HepG2 (cell line): ENCODE results near the gene FOXRED2. TPM values are rescaled to one million over a fixed set of nuclear protein-coding genes. Genes with fewer than 3 reads are reported as not detected.
A peak's percentile ranks its signal among the peaks of the same experiment; 100 is the strongest.

Experiments
- ATAC-seq: fragments of 200-7000 bp; cut with Tn5 transposase; 3 replicates; pipeline ENCODE4 v1.9.1; 2020; ENCODE audit warnings: mild to moderate bottlenecking, moderate library complexity
- BruUV-seq: library from RNA; stranded (reverse); fragments of 400-500 nt; replicated peaks from 2 replicates; lab custom pipeline; 2021; lab: Mats Ljungman, UMichigan
- CTCF ChIA-PET: fragments of 300-600 bp; formaldehyde crosslinking; extraction: SDS; loops from one replicate; lab custom pipeline; 2021; ENCODE audit warnings: low total read pairs, inconsistent platforms, low intra/inter-chr PET ratio; lab: Yijun Ruan, JAX
- POLR2A ChIA-PET: fragments of 350-600 bp; sonication (Branson Sonifier 250); formaldehyde crosslinking; loops from one replicate; lab custom pipeline; 2020; ENCODE audit warnings: antibody characterized with exemption, inconsistent platforms; lab: Yijun Ruan, JAX
- DNase-seq: peaks from one replicate; pipeline ENCODE4 v3.0.0-alpha.2; 2015; ENCODE audit warnings: low spot score
- FAIRE-seq: peaks from 3 replicates; lab custom pipeline; 2011; peaks lifted over from hg19 to GRCh38; lab: Jason Lieb, UNC
- H2AFZ ChIP-seq: one replicate; pipeline ENCODE4 v1.6.1; 2011; ENCODE audit warnings: low read length, inconsistent platforms
- H3K27ac ChIP-seq: fragments of 300-600 bp; 3 replicates; pipeline ENCODE4 v1.8.0; 2011; ENCODE audit warnings: mixed run types, mild to moderate bottlenecking, mixed read lengths, low read length, inconsistent platforms; ENCODE audit not compliant: insufficient read depth; ENCODE audit errors: extremely low read length
- H3K27me3 ChIP-seq, 2 experiments: fragments of 200-600 bp in 1 of 2; 2 replicates in 1 of 2; 3 replicates in 1 of 2; pipeline versions ENCODE4 v1.6.0 to v1.8.0; 2011; ENCODE audit warnings: low read length in 2 of 2, mild to moderate bottlenecking in 2 of 2, moderate library complexity in 2 of 2, inconsistent platforms in 1 of 2; ENCODE audit not compliant: insufficient read depth in 2 of 2, control insufficient read depth in 1 of 2
- H3K36me3 ChIP-seq, 2 experiments: fragments of 200-600 bp in 1 of 2; replicated peaks in 1 of 2; 2 replicates in 1 of 2; 3 replicates in 1 of 2; pipeline versions ENCODE4 v1.5.1 to v1.8.0; 2011; ENCODE audit warnings: low read length in 2 of 2, inconsistent platforms in 1 of 2; ENCODE audit not compliant: insufficient read depth in 2 of 2, control insufficient read depth in 1 of 2
- H3K4me1 ChIP-seq: 2 replicates; pipeline ENCODE4 v1.5.1; 2012; ENCODE audit warnings: low read length, inconsistent platforms; ENCODE audit not compliant: insufficient read depth
- H3K4me2 ChIP-seq: 2 replicates; pipeline ENCODE4 v1.6.0; 2011; ENCODE audit warnings: low read depth, low read length, inconsistent platforms
- H3K4me3 ChIP-seq, 3 experiments: fragments of 200-600 bp in 1 of 3; sonication (generic), shearing (Covaris generic) in 1 of 3; replicated peaks in 1 of 3; 2 replicates each; pipeline ENCODE4 v1.5.1; 2011 to 2016; ENCODE audit warnings: low read length in 3 of 3, inconsistent platforms in 2 of 3, low read depth in 2 of 3, mild to moderate bottlenecking in 2 of 3, control low read depth in 1 of 3, mixed read lengths in 1 of 3; ENCODE audit not compliant: insufficient read depth in 1 of 3
- H3K79me2 ChIP-seq: one replicate; pipeline ENCODE4 v1.6.1; 2011; ENCODE audit warnings: low read length, inconsistent platforms; ENCODE audit not compliant: insufficient read depth
- H3K9ac ChIP-seq: 2 replicates; pipeline ENCODE4 v1.6.0; 2011; ENCODE audit warnings: mild to moderate bottlenecking, low read depth, low read length, inconsistent platforms; ENCODE audit not compliant: insufficient read depth
- H3K9me3 ChIP-seq: 2 replicates; pipeline ENCODE4 v1.5.1; 2012; ENCODE audit warnings: mild to moderate bottlenecking, low read length
- H4K20me1 ChIP-seq: 2 replicates; pipeline ENCODE4 v1.6.0; 2011; ENCODE audit warnings: inconsistent platforms, mild to moderate bottlenecking, low read length, moderate library complexity; ENCODE audit not compliant: insufficient read depth
- HDAC6 ChIP-seq: fragments of 200-600 bp; sonication (generic); IDR thresholded peaks from 2 replicates; pipeline ENCODE4 v1.7.0; 2017; ENCODE audit warnings: mild to moderate bottlenecking, antibody characterized with exemption, low read length, low read depth
- ZNF121 ChIP-seq: sonication (generic); formaldehyde crosslinking; IDR thresholded peaks from 2 replicates; pipeline ENCODE4 v1.5.0; 2020; ENCODE audit warnings: mild to moderate bottlenecking, missing genetic modification reagents
- ZNF431 ChIP-seq: sonication (generic); formaldehyde crosslinking; IDR thresholded peaks from 2 replicates; pipeline ENCODE4 v1.9.0; 2022; ENCODE audit warnings: missing genetic modification reagents, low read depth, mild to moderate bottlenecking, borderline replicate concordance
- ZNF768 ChIP-seq: sonication (generic); formaldehyde crosslinking; IDR thresholded peaks from 2 replicates; pipeline ENCODE4 v1.4.0; 2020; ENCODE audit warnings: missing genetic modification reagents
- WGBS: methylation state at CpG from one replicate; pipeline ENCODE4 v1.1.6; 2017; ENCODE audit warnings: low lambda C conversion rate; 5-methylcytosine and 5-hydroxymethylcytosine counted together
- in situ Hi-C: cut with HindIII; loops from 2 replicates; pipeline ENCODE4 v1.10.0; 2017; ENCODE audit warnings: low pct_unique_long_range_greater_than_20kb; ENCODE audit not compliant: extremely low pct_ligation_motif_present
- intact Hi-C: fragments of 100-400 bp; cut with micrococcal nuclease; formaldehyde crosslinking; loops from one replicate; pipeline ENCODE4 v1.10.0; 2022; ENCODE audit not compliant: unreplicated experiment
- polyA plus RNA-seq, 8 experiments: library from polyadenylated mRNA; depleted of rRNA in 3 of 8; stranded (reverse) in 7 of 8; unstranded in 1 of 8; fragments of >200 nt; fragmentation: Illumina TruSeq in 4 of 8; extraction: Trizol in 4 of 8; gene quantifications; 2 replicates each; pipeline versions ENCODE4 v1.2.1 to v1.2.3, GENCODE V29; 2011 to 2016; ENCODE audit warnings: low read depth in 4 of 8, missing spikeins in 1 of 8, mixed read lengths in 1 of 8; ENCODE audit not compliant: insufficient read depth in 1 of 8
- total RNA-seq, 5 experiments: library from RNA; depleted of rRNA; stranded (reverse); fragments of >200 nt; fragmentation: Illumina TruSeq; extraction: Trizol; gene quantifications; 2 replicates each; pipeline ENCODE4 v1.2.3, GENCODE V29; 2016; ENCODE audit warnings: low read depth in 1 of 5

Gene FOXRED2
- total and polyA plus RNA-seq, 2 of the 13 experiments (the other 11 are each of a cell fraction or from before 2014, with no cell fraction given): 9.3 to 28.1 TPM

- DNase-seq (no peak), FAIRE-seq (no peak)
These were observed 51.0 kb downstream of the FOXRED2 start for GRCh38 chr22:36455571-36456463.

GRCh38 chr22:36454916-36455570, 51.8 kb downstream of the FOXRED2 start:
- Histone ChIP-seq H3K4me3 (peak overlapping the region in 1 of 3 experiments; percentile 1; a peak in 1 of 6 replicates), H3K9ac (no peak overlapping the region), H3K36me3 (no peaks in the 10 kb centered on the region), H3K4me2 (peak overlapping the region; percentile 33; the same call in 1 of the 2 replicates), H3K9me3 (no peaks in the 10 kb centered on the region), H3K27me3 (no peaks in the 10 kb centered on the region; a peak in 1 of 5 replicates), H2AFZ (no peak overlapping the region), H4K20me1 (no peaks in the 10 kb centered on the region), H3K4me1 (peaks cover 80% of the 10 kb centered on the region), H3K79me2 (no peaks in the 10 kb centered on the region), H3K27ac (no peak overlapping the region)
- ATAC-seq (no peak), DNase-seq (no peak), FAIRE-seq (no peak)
- no TSS peak for BruUV-seq
- POLR2A ChIA-PET: interaction anchor here (0.6 kb wide), 1 partner anchor 27 kb away, joined by 3 read pairs; no protein-coding TSS in a partner anchor
- CTCF ChIA-PET: no interaction called here
- WGBS: 82% methylated on average over 44 of the region's 61 CpGs
- TF ChIP-seq ZNF768 (CRISPR knock-in tag) (peak; percentile 80), ZNF431 (CRISPR knock-in tag) (no peak)
- in situ Hi-C loops: no loop called here
- intact Hi-C loops: no loop called here

More at GRCh38 chr22:36455571-36456463, 51.0 kb downstream of the FOXRED2 start:
- no TSS peak for BruUV-seq
- ATAC-seq: no peak
- ChIA-PET CTCF (no interaction called here), POLR2A (interaction anchor here (0.5 kb wide), 1 partner anchor 35 kb away, joined by 3 read pairs; no protein-coding TSS in a partner anchor)
- H3K79me2 ChIP-seq: no peaks in the 10 kb centered on the region
- peak overlapping the region in 1 of 3 experiments; percentile 1; a peak in 1 of 6 replicates for H3K4me3 ChIP-seq
- in situ Hi-C loops: no loop called here
- no peak overlapping the region for H2AFZ ChIP-seq
- H4K20me1 ChIP-seq: no peaks in the 10 kb centered on the region
- H3K4me2 ChIP-seq: peak overlapping the region; percentile 33; the same call in 1 of the 2 replicates
- no peaks in the 10 kb centered on the region for H3K36me3 ChIP-seq
- H3K9me3 ChIP-seq: no peaks in the 10 kb centered on the region
- H3K27ac ChIP-seq: no peak overlapping the region
- peaks cover 83% of the 10 kb centered on the region for H3K4me1 ChIP-seq
- peak; percentile 55; the same call in 1 of the 2 replicates for TF ChIP-seq ZNF121 (CRISPR knock-in tag)
- no peak for TF ChIP-seq HDAC6
- H3K27me3 ChIP-seq: no peaks in the 10 kb centered on the region; a peak in 1 of 5 replicates
- no peak overlapping the region for H3K9ac ChIP-seq
- WGBS: 54% methylated on average over 18 of the region's 21 CpGs
- intact Hi-C loops: no loop called here
